NCI-H1436 treated with DMSO at 0.1 percent for 48 hours (cell line): ENCODE measurements around the gene RBM39.
"Not testable (repeated sequence)": the region's sequence is repeated elsewhere in the genome, so short reads cannot be mapped to it uniquely, and the experiment has no call there.

Source experiments
- DNase-seq: peaks from one replicate; lab custom pipeline; 2025; lab: John Stamatoyannopoulos, UW

The RBM39 gene

DNA sequence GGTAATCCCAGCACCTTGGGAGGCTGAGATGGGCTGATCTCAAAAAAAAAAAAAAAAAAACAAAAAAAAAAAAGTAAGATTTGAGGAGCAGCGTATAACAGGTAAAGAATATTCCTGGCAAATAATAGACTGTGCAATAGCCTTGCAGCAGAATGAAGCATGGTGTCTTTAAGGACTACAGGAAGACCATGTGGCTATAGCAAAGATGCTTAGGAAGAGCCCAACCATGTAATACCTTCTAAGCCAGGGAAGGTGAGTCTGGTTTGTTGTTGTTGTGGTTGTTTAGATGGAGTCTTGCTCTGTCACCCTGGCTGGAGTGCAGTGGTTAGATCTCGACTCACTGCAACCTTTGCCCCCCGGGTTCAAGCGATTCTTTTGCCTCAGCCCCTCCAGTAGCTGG, 14.3 kb upstream of the RBM39 start:
- DNase-seq = no peak

DNA sequence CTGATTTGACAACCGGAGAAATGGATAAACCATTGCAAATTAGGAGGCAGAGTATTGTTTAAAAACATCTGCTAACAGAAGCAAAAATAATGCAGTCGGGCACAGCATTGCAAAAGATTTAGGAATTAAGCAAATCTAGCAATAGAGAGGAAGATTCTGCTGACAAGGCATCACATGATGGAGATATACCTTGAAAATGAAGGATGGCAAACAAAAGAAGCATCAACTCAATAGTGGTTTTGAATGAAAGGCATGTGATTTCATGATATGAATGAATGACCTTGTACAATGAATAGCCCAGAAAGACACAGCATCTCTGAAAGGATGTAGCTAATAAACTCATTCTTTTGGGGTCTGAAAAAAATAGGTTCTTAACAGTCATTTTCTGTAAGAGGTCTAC, 8.6 kb upstream of the RBM39 start:
- DNase-seq = no peak

DNA sequence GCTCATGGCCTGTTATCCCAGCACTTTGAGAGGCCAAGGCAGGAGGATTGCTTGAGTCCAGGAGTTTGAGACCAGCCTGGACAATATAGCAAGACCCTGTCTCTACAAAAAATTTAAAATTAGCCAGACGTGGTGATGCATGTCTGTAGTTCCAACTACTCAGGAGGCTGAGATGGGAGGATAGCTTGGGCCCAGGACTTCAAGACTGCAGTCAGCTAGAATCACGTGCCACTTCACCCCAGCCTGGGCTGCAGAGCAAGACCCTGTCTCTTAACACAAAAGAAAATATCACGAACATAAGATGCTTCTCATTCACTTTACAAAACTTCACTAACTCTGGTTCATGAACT, 2.4 kb upstream of the RBM39 start:
- DNase-seq = not testable (repeated sequence)

- DNase-seq = no peak
Observed at GRCh38 chr20:35743693-35744491, 1.8 kb upstream of the RBM39 start.

DNA sequence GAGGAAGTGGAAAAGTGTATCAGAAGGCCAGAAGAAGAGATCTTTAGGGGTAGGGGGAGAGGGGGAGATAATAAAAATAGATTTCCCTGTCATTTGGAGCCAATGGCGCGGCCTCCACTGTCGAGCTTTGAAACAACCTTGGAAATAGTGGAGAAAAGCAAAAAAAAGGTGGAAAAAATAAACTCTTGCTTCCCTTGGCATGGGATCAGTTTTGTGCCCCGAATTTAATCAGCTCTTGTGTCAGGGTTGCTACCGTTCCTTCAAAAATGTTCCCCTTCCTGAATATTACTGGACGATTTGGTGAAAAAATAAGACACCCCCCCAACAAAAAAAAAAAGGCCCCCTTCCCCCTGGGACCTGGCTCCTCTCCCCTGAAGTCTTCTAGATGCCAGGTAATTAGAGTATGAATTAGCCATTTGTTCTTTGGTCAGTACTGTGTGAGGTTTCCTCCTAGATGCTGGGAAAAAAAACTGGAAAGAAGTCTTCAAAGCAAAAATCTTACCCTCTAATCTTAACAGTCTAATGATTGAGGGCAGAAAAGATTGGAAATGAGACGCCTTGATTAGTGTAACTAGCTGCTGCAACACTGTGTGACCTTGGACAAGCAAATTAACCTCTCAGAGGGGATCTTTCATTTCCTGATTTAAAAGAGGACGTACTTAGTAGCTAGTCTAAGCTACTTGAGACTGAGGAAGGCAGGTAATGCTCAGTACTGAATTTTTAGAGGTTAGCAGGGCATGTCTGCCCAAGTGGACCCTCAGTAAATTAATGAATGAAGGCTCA, 872 bp upstream of the RBM39 start:
- DNase-seq = no peak

- no peak for DNase-seq
Observed at GRCh38 chr20:35739294-35740163, 2.5 kb downstream of the RBM39 start.

GRCh38 chr20:35738410-35739179, 3.5 kb downstream of the RBM39 start:
- no peak for DNase-seq

DNA sequence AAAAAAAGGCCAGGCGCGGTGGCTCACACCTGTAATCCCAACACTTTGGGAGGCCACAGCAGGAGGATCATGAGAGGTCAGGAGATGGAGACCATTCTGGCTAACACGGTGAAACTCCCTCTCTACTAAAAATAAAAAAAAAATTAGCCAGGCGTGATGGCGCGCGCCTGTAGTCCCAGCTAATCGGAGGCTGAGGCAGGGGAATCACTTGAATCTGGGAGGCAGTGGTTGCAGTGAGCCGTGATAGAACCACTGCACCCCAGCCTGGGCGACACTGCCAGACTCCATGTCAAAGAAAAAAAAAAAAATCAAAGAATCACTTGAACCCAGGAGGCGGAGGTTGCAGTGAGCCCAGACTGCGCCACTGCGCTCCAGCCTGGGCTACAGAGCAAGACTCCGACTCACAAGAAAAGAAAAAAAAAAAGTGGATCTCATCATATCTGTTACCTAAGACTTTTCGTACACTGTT, 4.2 kb downstream of the RBM39 start:
- DNase-seq = no peak

DNA sequence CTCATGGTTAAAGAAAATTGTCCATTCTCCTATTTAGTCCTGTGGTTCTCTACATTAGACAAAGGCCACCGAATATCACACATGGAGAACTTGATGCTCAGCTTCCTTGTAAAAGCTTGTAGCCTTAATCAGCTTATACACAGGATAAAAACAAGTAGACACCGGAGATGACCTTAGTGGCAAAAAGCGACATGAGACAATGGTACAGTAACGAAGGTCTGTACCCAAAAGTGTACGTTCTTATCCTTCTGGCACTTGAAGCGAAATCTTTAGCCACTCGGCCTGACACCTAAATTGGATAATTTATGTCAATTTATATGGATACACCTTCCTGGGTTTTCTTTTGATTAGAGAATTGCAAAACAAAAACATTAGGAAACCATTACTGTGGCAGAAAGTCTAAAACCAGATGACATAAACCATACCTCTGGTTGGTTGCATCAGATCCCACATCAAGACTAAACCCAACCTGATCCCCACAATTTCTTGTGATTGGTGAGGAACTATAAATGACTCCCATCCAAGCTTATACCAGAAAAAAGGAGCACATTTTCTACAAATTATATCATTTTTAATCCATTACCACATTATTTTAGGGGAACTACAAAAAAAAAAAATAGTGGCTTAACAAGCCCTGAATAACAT, 6.1 kb downstream of the RBM39 start:
- no peak for DNase-seq

DNA sequence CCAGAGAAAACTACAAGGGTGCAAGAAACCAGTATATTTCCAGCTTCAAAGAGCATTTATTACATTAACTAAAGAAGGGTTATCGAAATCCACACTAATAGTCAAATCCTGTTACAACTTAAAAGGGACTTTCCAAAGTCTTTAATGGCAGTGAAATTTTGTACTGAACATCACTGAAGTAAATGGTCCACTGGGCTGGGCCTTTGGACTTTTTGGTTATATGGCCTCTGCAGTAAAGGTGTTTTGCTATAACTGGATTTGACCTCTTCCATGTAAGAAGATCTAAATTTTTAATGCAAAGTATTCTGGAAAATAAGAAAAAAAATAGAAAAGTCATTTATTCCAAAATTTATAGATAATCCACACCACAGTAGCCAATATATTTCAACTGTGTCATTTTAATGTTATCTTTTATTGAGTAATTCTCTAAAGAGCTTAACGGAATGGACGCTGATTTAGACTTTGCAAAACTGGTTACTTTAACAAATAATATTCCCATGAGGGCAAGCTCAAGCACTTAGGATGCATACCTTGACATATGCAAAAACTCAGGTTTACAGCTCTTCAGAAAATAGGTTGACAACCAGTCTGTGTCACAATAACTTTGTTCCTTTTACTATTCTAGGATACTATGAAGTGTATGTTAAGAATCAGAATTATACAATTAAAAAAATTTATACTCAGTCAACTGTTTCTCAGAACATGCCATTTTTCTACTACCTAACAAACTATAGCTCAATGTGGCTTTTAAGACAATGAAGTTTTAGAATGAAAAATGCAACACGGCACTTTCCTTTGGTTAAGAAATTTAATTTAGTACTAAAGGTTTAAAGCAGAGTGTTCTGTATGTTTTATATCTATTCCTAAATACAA, 7.0 kb downstream of the RBM39 start:
- no peak for DNase-seq

DNA sequence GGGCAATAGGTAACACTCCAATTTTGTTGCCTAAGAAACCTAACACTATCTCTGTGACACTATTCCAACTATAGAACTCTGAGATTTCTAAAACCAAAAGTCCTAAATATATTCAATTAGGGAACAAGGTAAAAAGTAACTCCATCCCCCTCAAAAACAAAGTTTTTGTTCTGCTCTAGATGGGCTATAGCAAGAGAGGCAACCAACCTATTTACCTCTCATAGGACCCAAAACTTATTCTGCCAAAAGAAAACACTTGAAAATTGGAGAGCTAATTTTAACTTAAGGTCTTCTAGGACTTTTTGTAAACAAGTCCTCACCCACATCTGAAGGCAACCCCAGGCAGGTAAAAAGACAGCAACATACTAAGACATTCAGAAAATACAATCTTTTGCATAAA, 7.7 kb downstream of the RBM39 start:
- DNase-seq = no peak

GRCh38 chr20:35732644-35732982, 9.4 kb downstream of the RBM39 start:
- no peak for DNase-seq

GRCh38 chr20:35731862-35732643, 10.0 kb downstream of the RBM39 start:
- no peak for DNase-seq

DNA sequence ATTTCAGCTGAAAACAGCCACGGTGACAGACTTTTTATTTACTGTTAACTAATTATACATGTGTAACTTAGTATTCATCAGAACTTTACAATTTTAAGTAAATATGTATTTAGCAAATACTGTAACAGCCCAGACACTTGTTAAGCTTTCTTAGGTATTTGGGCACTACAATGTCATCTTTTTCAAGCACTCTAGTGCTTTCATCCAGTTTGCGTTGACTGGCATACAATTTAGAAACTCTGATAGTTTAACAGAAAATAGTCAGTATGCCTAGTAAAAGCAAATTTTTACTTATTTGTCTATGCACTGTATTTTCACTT, 10.6 kb downstream of the RBM39 start:
- no peak for DNase-seq

DNA sequence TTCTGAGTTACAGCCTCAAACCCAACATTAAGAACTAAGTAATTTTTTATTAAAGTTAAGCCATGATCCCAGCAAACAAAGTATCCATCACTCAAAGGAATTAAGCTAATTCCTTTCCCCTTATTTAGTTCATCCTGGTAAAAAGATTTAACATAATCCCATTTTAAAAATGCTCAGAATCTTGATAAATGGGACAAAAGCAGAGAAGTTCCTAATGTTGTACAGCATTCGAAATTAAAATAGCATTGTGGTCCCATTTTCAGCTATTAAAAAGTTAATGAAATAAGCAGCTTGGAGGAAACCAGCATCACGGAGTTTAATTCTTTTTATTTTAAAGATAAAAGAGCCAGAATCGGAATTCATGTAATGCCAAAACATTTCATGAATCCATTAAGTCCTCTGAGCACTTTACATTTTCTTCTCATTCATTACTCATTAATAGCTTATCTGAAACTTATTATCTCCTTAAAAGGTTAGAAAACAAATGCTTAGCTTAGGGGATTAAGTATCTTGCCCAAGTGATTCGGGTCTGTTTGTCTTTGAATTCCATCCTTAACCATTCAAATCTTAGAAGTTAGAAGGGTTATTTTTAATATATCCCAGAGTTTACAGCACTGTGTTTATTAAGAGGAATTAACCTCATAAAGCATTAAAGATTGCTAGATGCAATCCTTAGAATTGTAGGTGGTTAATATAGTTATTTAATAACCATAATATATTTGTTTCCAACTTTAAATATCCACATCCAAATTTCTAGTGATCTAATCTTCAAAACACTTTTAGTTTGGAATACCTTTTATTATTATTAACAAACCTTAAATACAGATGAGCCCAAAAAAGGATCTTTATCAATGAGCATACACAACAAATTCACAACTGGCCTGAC, 11.2 kb downstream of the RBM39 start:
- no peak for DNase-seq

DNA sequence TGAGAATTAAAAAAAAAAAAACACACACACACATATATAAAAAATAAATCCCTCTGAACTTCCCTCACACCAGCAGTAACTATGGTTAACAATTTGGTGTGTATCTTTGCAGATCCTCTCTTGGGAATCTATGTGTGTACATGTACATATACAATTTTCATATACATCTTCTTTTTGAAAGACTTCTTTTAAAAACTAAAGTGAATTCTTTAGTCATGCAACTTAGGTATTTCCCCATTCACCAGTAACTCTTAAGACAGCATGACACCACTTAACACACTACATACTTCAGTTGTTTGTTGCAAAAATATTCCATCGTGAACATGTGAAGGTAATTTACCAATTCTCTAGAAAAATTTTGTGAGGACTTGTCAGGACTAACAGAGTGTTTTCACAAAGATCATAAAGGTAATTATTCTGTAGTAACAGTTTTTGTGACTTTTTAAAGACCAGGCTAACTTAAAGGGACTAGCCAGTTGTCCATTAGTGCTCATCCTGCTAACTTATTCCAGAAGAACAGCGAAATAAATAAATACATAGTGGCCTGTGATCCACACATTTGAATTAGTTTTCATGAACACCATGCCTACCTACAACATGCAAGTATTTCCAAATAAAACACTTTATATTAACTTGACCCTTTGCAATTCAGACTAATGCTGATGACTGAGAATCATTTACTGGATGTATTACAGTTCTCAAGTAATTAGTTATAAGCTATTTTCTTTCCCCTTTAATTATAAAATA, 12.1 kb downstream of the RBM39 start:
- DNase-seq = no peak

DNA sequence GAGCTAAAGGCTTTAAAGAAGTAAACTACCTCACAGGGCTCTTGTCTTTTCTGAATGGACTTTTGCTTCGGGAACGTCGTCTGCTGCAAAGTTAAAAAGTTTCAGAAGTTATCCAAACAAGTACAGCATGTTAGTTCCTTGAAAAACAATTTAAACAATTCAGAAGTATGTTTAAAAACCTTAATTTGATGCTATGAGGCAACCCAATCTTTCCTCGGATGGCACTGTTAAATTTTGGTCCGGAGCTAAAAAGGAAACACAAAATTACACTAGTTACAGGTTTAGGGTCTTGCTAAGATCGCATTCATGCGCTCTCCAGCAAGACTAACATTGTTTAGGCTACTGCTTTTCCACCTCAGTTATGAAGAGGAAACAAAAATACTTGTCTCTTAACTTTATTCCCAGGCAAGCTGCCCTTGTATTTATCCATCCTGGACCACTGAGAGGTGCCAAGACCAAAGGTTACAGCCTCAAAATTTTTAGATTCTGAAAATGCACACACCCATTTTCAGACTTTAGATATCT, 12.7 kb downstream of the RBM39 start:
- no peak for DNase-seq
